Astrocyte (in vitro differentiated cells and primary cell): ENCODE measurements around the gene TDRD1. TPM values are rescaled to one million over a fixed set of nuclear protein-coding genes. Genes with fewer than 3 reads are reported as not detected.

ENCODE experiments used
- DNase-seq: peaks from one replicate; pipeline ENCODE4 v3.0.0-alpha.2; 2010; ENCODE audit warnings: low read depth
- FAIRE-seq: peaks from 2 replicates; lab custom pipeline; 2011; peaks lifted over from hg19 to GRCh38; lab: Jason Lieb, UNC
- H2AFZ ChIP-seq: 2 replicates; pipeline ENCODE4 v1.6.0; 2012; ENCODE audit warnings: low read depth, low read length, inconsistent platforms
- H3K27ac ChIP-seq: 2 replicates; pipeline ENCODE4 v1.5.1; 2011; ENCODE audit warnings: low read depth, low read length, inconsistent platforms
- H3K27me3 ChIP-seq: 2 replicates; pipeline ENCODE4 v1.6.0; 2011; ENCODE audit warnings: low read length, inconsistent platforms; ENCODE audit not compliant: insufficient read depth
- H3K36me3 ChIP-seq: 2 replicates; pipeline ENCODE4 v1.5.1; 2011; ENCODE audit warnings: low read length, inconsistent platforms; ENCODE audit not compliant: insufficient read depth
- H3K4me1 ChIP-seq: 2 replicates; pipeline ENCODE4 v1.5.1; 2011; ENCODE audit warnings: low read length, inconsistent platforms; ENCODE audit not compliant: insufficient read depth
- H3K4me2 ChIP-seq: 2 replicates; pipeline ENCODE4 v1.6.0; 2012; ENCODE audit warnings: low read length, inconsistent platforms
- H3K4me3 ChIP-seq: 2 replicates; pipeline ENCODE4 v1.5.1; 2011; ENCODE audit warnings: low read depth, mild to moderate bottlenecking, low read length, inconsistent platforms; ENCODE audit not compliant: insufficient read depth
- H3K79me2 ChIP-seq: 2 replicates; pipeline ENCODE4 v1.6.0; 2012; ENCODE audit warnings: mild to moderate bottlenecking, low read length, inconsistent platforms; ENCODE audit not compliant: insufficient read depth
- H3K9ac ChIP-seq: 2 replicates; pipeline ENCODE4 v1.6.0; 2012; ENCODE audit warnings: mild to moderate bottlenecking, low read length, inconsistent platforms
- H3K9me3 ChIP-seq: 2 replicates; pipeline ENCODE4 v1.5.1; 2012; ENCODE audit warnings: low read depth, mild to moderate bottlenecking, low read length, inconsistent platforms; ENCODE audit not compliant: insufficient read depth
- H4K20me1 ChIP-seq: 2 replicates; pipeline ENCODE4 v1.6.0; 2012; ENCODE audit warnings: low read length, inconsistent platforms; ENCODE audit not compliant: insufficient read depth
- H3K27ac Mint-ChIP-seq: one replicate; pipeline ENCODE4 v1.8.0; 2021; ENCODE audit warnings: mild to moderate bottlenecking, mixed read lengths; ENCODE audit not compliant: unreplicated experiment
- H3K27me3 Mint-ChIP-seq: one replicate; pipeline ENCODE4 v1.8.0; 2021; ENCODE audit warnings: low read depth, mixed read lengths; ENCODE audit not compliant: unreplicated experiment
- H3K36me3 Mint-ChIP-seq: one replicate; pipeline ENCODE4 v1.8.0; 2021; ENCODE audit warnings: low read depth, mixed read lengths; ENCODE audit not compliant: unreplicated experiment
- H3K4me1 Mint-ChIP-seq: one replicate; pipeline ENCODE4 v1.8.0; 2021; ENCODE audit warnings: low read depth, mixed read lengths; ENCODE audit not compliant: unreplicated experiment
- H3K4me3 Mint-ChIP-seq: one replicate; pipeline ENCODE4 v1.8.0; 2021; ENCODE audit warnings: mild to moderate bottlenecking, moderate library complexity, mixed read lengths; ENCODE audit not compliant: unreplicated experiment
- H3K9me3 Mint-ChIP-seq: one replicate; pipeline ENCODE4 v1.8.0; 2021; ENCODE audit warnings: mild to moderate bottlenecking, mixed read lengths; ENCODE audit not compliant: unreplicated experiment
- CTCF ChIP-seq: IDR thresholded peaks from 2 replicates; pipeline ENCODE4 v1.5.1; 2011; ENCODE audit warnings: low read depth, mild to moderate bottlenecking, inconsistent platforms, low read length, moderate library complexity; ENCODE audit not compliant: insufficient read depth
- EZH2 ChIP-seq: IDR thresholded peaks from 2 replicates; pipeline ENCODE4 v1.6.1; 2012; ENCODE audit warnings: mild to moderate bottlenecking, low read length, inconsistent platforms; ENCODE audit not compliant: insufficient read depth
- total RNA-seq: library from RNA; stranded (reverse); gene quantifications from 2 replicates; pipeline ENCODE4 v1.2.1, GENCODE V29; 2021

Gene TDRD1
- total RNA-seq, 1 donor from 2014 or later = not detected

- H3K27ac ChIP-seq = no peak overlapping the region
- peaks cover 3% of the 10 kb centered on the region for H3K27me3 ChIP-seq
- no peak overlapping the region for H3K4me3 ChIP-seq
- H3K4me1 Mint-ChIP-seq = no peaks in the 10 kb centered on the region
- TF ChIP-seq CTCF = no peak
- no peak for TF ChIP-seq EZH2
- peaks cover 2% of the 10 kb centered on the region for H3K9me3 Mint-ChIP-seq
- peaks cover 18% of the 10 kb centered on the region for H4K20me1 ChIP-seq
- H3K4me3 Mint-ChIP-seq = no peak overlapping the region
- H2AFZ ChIP-seq = no peak overlapping the region
- H3K4me2 ChIP-seq = no peak overlapping the region
- peaks cover 7% of the 10 kb centered on the region for H3K27me3 Mint-ChIP-seq
- H3K4me1 ChIP-seq = peaks cover 12% of the 10 kb centered on the region
- peaks cover 2% of the 10 kb centered on the region for H3K36me3 Mint-ChIP-seq
- DNase-seq (no peak), FAIRE-seq (no peak)
- no peaks in the 10 kb centered on the region for H3K9me3 ChIP-seq
- no peak overlapping the region for H3K9ac ChIP-seq
- peaks cover 33% of the 10 kb centered on the region for H3K79me2 ChIP-seq
- no peaks in the 10 kb centered on the region for H3K36me3 ChIP-seq
- H3K27ac Mint-ChIP-seq = no peak overlapping the region
Measured at GRCh38 chr10:114175667-114176066, 3.5 kb upstream of the TDRD1 start.

GRCh38 chr10:114176511-114176910 lies 2.6 kb upstream of the TDRD1 start:
- Mint-ChIP-seq H3K9me3 (peaks cover 4% of the 10 kb centered on the region), H3K4me3 (no peak overlapping the region), H3K27ac (no peak overlapping the region), H3K36me3 (peaks cover 2% of the 10 kb centered on the region), H3K4me1 (no peaks in the 10 kb centered on the region), H3K27me3 (peaks cover 7% of the 10 kb centered on the region)
- no peak overlapping the region for H3K9ac ChIP-seq
- H3K4me1 ChIP-seq = peaks cover 12% of the 10 kb centered on the region
- peaks cover 25% of the 10 kb centered on the region for H3K79me2 ChIP-seq
- H3K9me3 ChIP-seq = no peaks in the 10 kb centered on the region
- peaks cover 3% of the 10 kb centered on the region for H3K27me3 ChIP-seq
- TF ChIP-seq EZH2 (no peak), CTCF (no peak)
- no peak for FAIRE-seq
- H3K4me3 ChIP-seq = no peak overlapping the region
- no peak overlapping the region for H2AFZ ChIP-seq
- H3K27ac ChIP-seq = no peak overlapping the region
- H4K20me1 ChIP-seq = peaks cover 16% of the 10 kb centered on the region
- no peak for DNase-seq
- no peaks in the 10 kb centered on the region for H3K36me3 ChIP-seq
- H3K4me2 ChIP-seq = no peak overlapping the region

- Mint-ChIP-seq H3K27me3 (peaks cover 7% of the 10 kb centered on the region), H3K4me3 (no peak overlapping the region), H3K27ac (no peak overlapping the region), H3K36me3 (peaks cover 2% of the 10 kb centered on the region), H3K9me3 (peaks cover 4% of the 10 kb centered on the region), H3K4me1 (no peaks in the 10 kb centered on the region)
- Histone ChIP-seq H3K9ac (no peak overlapping the region), H3K9me3 (no peaks in the 10 kb centered on the region), H3K4me2 (no peak overlapping the region), H3K36me3 (no peaks in the 10 kb centered on the region), H3K27me3 (peaks cover 3% of the 10 kb centered on the region), H4K20me1 (no peaks in the 10 kb centered on the region), H3K27ac (no peak overlapping the region), H3K79me2 (no peaks in the 10 kb centered on the region), H3K4me3 (no peak overlapping the region), H3K4me1 (no peaks in the 10 kb centered on the region), H2AFZ (no peak overlapping the region)
- no peak for TF ChIP-seq EZH2
- TF ChIP-seq CTCF = no peak
- no peak for DNase-seq
- no peak for FAIRE-seq
Measured at GRCh38 chr10:114179747-114180146, 594 bp downstream of the TDRD1 start.
